ENCODE data around the gene C3orf18.
A peak's percentile ranks its signal among the peaks of the same experiment; 100 is the strongest.

The C3orf18 gene

GRCh38 chr3:50572801-50573371 lies 5.3 kb upstream of the C3orf18 start:
- Histone ChIP-seq H3K36me3 (ENCODE audit: control insufficient read depth, insufficient read depth, low read length, severe bottlenecking) (peaks cover 18% of the 10 kb centered on the region), H3K4me3 (ENCODE audit: low read length) (no peak overlapping the region), H3K9ac (ENCODE audit: low read length) (peak overlapping the region; percentile 6), H3K27me3 (replicated peaks; ENCODE audit: control insufficient read depth, insufficient read depth, low read length) (no peaks in the 10 kb centered on the region), H3K4me1 (ENCODE audit: control insufficient read depth, insufficient read depth, low read length) (peaks cover 21% of the 10 kb centered on the region), H3K9me3 (ENCODE audit: control insufficient read depth, low read length) (no peaks in the 10 kb centered on the region)
- no peak for DNase-seq (ENCODE audit: low read depth)

- H3K27me3 ChIP-seq (replicated peaks; ENCODE audit: control insufficient read depth, insufficient read depth, low read length): no peaks in the 10 kb centered on the region
Observed at GRCh38 chr3:50572158-50572557, 4.6 kb upstream of the C3orf18 start.

GRCh38 chr3:50571486-50571885 lies 3.9 kb upstream of the C3orf18 start:
- H3K9ac ChIP-seq (ENCODE audit: low read length): no peak overlapping the region
- H3K27me3 ChIP-seq (replicated peaks; ENCODE audit: control insufficient read depth, insufficient read depth, low read length): no peaks in the 10 kb centered on the region
- DNase-seq (ENCODE audit: low read depth): no peak
- H3K9me3 ChIP-seq (ENCODE audit: control insufficient read depth, low read length): no peaks in the 10 kb centered on the region
- H3K36me3 ChIP-seq (ENCODE audit: control insufficient read depth, insufficient read depth, low read length, severe bottlenecking): peaks cover 5% of the 10 kb centered on the region
- no peak overlapping the region for H3K4me3 ChIP-seq (ENCODE audit: low read length)
- peaks cover 30% of the 10 kb centered on the region for H3K4me1 ChIP-seq (ENCODE audit: control insufficient read depth, insufficient read depth, low read length)

More at GRCh38 chr3:50572158-50572557, 4.6 kb upstream of the C3orf18 start:
- Histone ChIP-seq H3K4me3 (ENCODE audit: low read length) (no peak overlapping the region), H3K9me3 (ENCODE audit: control insufficient read depth, low read length) (no peaks in the 10 kb centered on the region), H3K36me3 (ENCODE audit: control insufficient read depth, insufficient read depth, low read length, severe bottlenecking) (peaks cover 10% of the 10 kb centered on the region), H3K9ac (ENCODE audit: low read length) (peak overlapping the region; percentile 6), H3K4me1 (ENCODE audit: control insufficient read depth, insufficient read depth, low read length) (peaks cover 23% of the 10 kb centered on the region)
- DNase-seq (ENCODE audit: low read depth): peak; percentile 79

DNA sequence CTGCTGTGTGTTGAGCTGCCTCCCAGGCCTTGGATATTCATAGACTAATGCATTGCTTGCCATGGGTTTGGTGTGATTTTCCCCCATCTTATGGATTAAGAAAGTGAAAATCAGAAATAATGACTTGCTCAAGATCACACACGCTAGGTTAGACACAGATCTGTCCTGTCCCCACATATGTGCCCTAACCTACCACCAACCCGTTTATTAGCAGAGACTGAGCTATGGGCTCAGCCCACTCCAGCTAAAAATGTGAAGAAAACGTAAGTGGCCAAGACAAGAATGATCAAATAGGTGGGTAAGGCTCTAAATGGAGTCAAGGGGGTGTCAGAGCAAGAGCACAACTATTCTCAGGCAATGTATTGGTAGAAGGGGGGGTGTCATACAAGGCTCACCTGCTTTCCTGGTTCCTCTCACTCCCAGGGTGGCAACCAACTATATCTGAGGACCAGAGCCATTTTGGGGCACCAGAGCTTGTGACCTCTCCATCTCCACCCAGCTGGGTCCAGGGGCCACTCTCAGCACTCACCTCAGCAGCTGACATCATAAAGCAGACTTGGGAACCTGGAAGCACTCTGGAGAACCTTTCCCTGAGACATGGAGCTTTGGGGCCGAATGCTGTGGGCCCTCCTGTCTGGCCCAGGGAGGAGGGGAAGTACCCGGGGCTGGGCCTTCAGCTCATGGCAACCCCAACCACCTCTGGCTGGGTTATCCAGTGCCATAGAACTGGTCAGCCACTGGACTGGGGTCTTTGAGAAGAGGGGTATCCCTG lies 3.1 kb upstream of the C3orf18 start:
- H3K9me3 ChIP-seq (ENCODE audit: control insufficient read depth, low read length): no peaks in the 10 kb centered on the region
- peaks cover 5% of the 10 kb centered on the region for H3K36me3 ChIP-seq (ENCODE audit: control insufficient read depth, insufficient read depth, low read length, severe bottlenecking)
- peaks cover 30% of the 10 kb centered on the region for H3K4me1 ChIP-seq (ENCODE audit: control insufficient read depth, insufficient read depth, low read length)
- H3K9ac ChIP-seq (ENCODE audit: low read length): peak overlapping the region; percentile 98
- no peaks in the 10 kb centered on the region for H3K27me3 ChIP-seq (replicated peaks; ENCODE audit: control insufficient read depth, insufficient read depth, low read length)
- DNase-seq (ENCODE audit: low read depth): no peak
- peak overlapping the region; percentile 99 for H3K4me3 ChIP-seq (ENCODE audit: low read length)

DNA sequence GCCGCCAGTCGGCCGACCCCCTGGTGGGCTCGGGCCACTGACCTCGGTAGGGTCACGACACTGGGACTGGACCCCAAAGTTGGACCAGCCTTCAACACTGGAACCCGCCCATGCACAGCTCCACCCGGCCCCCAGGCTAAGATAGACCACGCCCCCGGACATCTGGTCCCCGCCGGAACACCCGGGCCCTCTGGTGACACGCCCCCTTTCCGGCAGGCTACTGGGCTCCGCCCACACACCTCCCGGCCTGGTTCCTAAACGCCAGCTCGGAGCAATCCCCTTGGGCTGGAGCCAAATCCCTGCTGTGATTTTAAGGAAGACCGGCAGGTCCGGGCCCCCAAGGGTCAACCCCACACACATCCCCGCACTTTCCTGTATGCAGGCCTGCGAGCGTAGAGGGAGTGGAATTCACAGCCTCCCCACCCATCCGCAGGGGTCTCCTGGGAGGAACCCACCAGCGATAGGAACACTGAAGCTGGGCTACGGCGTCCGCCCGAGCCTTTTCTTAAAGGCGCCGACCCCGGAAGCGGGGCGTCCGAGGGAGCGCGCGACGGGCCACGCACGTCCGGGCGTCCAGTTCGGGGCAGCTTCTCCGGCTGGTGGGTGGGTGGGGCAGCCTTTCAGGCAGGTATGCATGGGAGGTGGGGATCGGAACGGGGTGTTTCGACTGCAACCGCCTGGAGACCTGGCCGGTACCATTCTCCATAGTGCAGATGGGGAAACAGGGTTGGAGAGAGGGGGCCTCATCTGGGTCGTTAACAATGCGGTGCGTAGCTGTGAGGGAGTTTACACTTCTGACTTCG lies 1.6 kb upstream of the C3orf18 start, which contains the start of gene HEMK1:
TSS of gene HEMK1 (plus strand) at position 576 of the 803 bp plus-strand sequence. CDS start 1,583 bp downstream, outside the sequence.
- H3K4me1 ChIP-seq (ENCODE audit: control insufficient read depth, insufficient read depth, low read length): peaks cover 30% of the 10 kb centered on the region
- no peaks in the 10 kb centered on the region for H3K9me3 ChIP-seq (ENCODE audit: control insufficient read depth, low read length)
- DNase-seq (ENCODE audit: low read depth): peak; percentile 98
- peak within 1 kb of the TSS; percentile 98 for H3K9ac ChIP-seq (ENCODE audit: low read length)
- peaks cover 5% of the 10 kb centered on the region for H3K36me3 ChIP-seq (ENCODE audit: control insufficient read depth, insufficient read depth, low read length, severe bottlenecking)
- H3K4me3 ChIP-seq (ENCODE audit: low read length): peak within 1 kb of the TSS; percentile 99
- H3K27me3 ChIP-seq (replicated peaks; ENCODE audit: control insufficient read depth, insufficient read depth, low read length): no peaks in the 10 kb centered on the region

- peaks cover 37% of the 10 kb centered on the region for H3K4me1 ChIP-seq (ENCODE audit: control insufficient read depth, insufficient read depth, low read length)
- peak overlapping the region; percentile 85 for H3K4me3 ChIP-seq (ENCODE audit: low read length)
- peak overlapping the region; percentile 89 for H3K9ac ChIP-seq (ENCODE audit: low read length)
- no peaks in the 10 kb centered on the region for H3K27me3 ChIP-seq (replicated peaks; ENCODE audit: control insufficient read depth, insufficient read depth, low read length)
- H3K36me3 ChIP-seq (ENCODE audit: control insufficient read depth, insufficient read depth, low read length, severe bottlenecking): no peaks in the 10 kb centered on the region
- H3K9me3 ChIP-seq (ENCODE audit: control insufficient read depth, low read length): no peaks in the 10 kb centered on the region
- DNase-seq (ENCODE audit: low read depth): no peak
Observed at GRCh38 chr3:50567011-50567385, 549 bp downstream of the C3orf18 start.

DNA sequence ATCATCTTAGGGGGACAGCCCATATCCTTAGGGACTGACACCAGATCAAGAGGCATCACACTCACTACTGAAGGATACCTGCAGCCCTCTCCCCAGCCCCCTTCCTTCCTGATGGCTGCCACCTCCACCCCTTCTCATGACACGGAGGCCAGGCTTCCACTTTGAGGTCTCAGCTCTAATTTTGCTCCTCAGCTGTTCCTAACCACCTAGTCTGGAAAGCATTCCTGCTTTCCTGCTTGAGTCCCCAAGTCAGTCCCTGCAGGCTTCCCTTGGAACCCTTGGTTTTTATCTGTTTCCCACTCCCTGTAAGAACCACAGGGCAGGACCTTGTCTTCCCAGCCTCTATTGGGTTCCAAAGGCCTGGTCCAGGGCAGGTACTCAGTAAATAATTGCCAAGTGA lies 3.2 kb downstream of the C3orf18 start:
- H3K27me3 ChIP-seq (replicated peaks; ENCODE audit: control insufficient read depth, insufficient read depth, low read length): no peaks in the 10 kb centered on the region
- peaks cover 28% of the 10 kb centered on the region for H3K4me1 ChIP-seq (ENCODE audit: control insufficient read depth, insufficient read depth, low read length)
- no peak overlapping the region for H3K9ac ChIP-seq (ENCODE audit: low read length)
- no peak for DNase-seq (ENCODE audit: low read depth)
- H3K9me3 ChIP-seq (ENCODE audit: control insufficient read depth, low read length): no peaks in the 10 kb centered on the region
- no peaks in the 10 kb centered on the region for H3K36me3 ChIP-seq (ENCODE audit: control insufficient read depth, insufficient read depth, low read length, severe bottlenecking)
- H3K4me3 ChIP-seq (ENCODE audit: low read length): no peak overlapping the region

- H3K4me1 ChIP-seq (ENCODE audit: control insufficient read depth, insufficient read depth, low read length): peaks cover 28% of the 10 kb centered on the region
- no peak for DNase-seq (ENCODE audit: low read depth)
- H3K9me3 ChIP-seq (ENCODE audit: control insufficient read depth, low read length): no peaks in the 10 kb centered on the region
- H3K27me3 ChIP-seq (replicated peaks; ENCODE audit: control insufficient read depth, insufficient read depth, low read length): no peaks in the 10 kb centered on the region
- no peaks in the 10 kb centered on the region for H3K36me3 ChIP-seq (ENCODE audit: control insufficient read depth, insufficient read depth, low read length, severe bottlenecking)
- H3K9ac ChIP-seq (ENCODE audit: low read length): no peak overlapping the region
- H3K4me3 ChIP-seq (ENCODE audit: low read length): no peak overlapping the region
Observed at GRCh38 chr3:50563867-50564266, 3.7 kb downstream of the C3orf18 start.

DNA sequence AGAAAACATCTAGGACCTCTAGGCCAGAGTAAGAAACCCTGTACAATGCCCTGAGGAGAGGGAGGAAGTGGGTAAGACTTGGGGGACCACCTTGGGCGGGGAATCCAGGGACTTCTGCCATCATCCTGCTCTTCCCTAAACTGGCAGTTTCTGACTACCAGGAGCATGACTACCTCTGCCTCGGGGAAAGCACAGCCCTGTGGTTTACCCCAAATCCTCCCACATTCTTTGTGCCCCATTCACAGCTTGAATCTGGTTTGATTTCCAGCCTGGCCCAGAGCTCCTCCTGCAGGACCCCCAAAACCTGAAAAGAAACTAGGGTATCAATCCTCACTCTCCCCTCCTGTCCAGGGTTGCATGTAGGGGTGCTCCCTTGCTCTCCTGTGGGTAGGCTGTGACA lies 4.7 kb downstream of the C3orf18 start:
- Histone ChIP-seq H3K9ac (ENCODE audit: low read length) (no peak overlapping the region), H3K27me3 (replicated peaks; ENCODE audit: control insufficient read depth, insufficient read depth, low read length) (no peaks in the 10 kb centered on the region), H3K36me3 (ENCODE audit: control insufficient read depth, insufficient read depth, low read length, severe bottlenecking) (no peaks in the 10 kb centered on the region), H3K4me3 (ENCODE audit: low read length) (no peak overlapping the region), H3K4me1 (ENCODE audit: control insufficient read depth, insufficient read depth, low read length) (peaks cover 20% of the 10 kb centered on the region), H3K9me3 (ENCODE audit: control insufficient read depth, low read length) (no peaks in the 10 kb centered on the region)
- peak; percentile 68 for DNase-seq (ENCODE audit: low read depth)

DNA sequence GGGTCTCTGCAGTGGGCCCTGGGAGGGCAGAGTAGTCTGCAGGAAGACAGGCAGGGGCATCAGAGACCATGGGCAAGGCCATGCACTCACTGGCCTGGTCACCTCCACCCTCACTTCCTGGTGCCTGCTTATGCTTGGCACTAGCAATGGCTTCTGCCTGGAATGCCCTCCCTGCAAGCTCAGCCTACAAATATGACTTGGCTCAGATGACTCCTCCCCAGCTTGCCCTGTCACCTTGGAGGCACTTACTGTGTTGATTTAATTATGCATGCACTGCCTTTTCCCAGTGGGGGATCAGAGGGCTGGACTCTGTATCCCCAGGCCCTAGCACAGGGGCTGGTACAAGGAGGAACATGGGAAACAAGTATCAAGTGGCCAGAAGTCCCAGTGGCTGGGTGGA lies 7.8 kb downstream of the C3orf18 start:
- peaks cover 14% of the 10 kb centered on the region for H3K27me3 ChIP-seq (replicated peaks; ENCODE audit: control insufficient read depth, insufficient read depth, low read length)
- peaks cover 10% of the 10 kb centered on the region for H3K4me1 ChIP-seq (ENCODE audit: control insufficient read depth, insufficient read depth, low read length)
- no peak overlapping the region for H3K4me3 ChIP-seq (ENCODE audit: low read length)
- no peaks in the 10 kb centered on the region for H3K9me3 ChIP-seq (ENCODE audit: control insufficient read depth, low read length)
- no peak for DNase-seq (ENCODE audit: low read depth)
- H3K36me3 ChIP-seq (ENCODE audit: control insufficient read depth, insufficient read depth, low read length, severe bottlenecking): no peaks in the 10 kb centered on the region
- H3K9ac ChIP-seq (ENCODE audit: low read length): no peak overlapping the region

DNA sequence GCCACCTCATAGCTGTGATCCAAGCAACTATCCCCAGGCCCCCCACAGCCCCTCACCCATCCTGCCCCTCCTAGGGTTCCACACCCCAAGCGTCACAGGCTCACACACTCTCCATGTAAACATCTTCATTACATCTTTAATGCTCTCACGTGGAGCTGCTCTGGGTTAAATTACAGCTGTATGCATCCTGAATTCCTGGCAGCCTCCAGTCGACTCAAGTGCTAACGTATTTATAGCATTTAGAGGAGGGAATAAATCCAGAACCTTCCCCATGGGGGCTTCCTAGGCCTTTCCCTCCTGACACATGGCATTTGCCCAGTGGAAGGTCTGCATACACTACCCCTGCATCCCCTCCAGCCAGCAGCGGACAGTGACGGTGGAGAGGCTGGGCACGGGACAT lies 9.6 kb downstream of the C3orf18 start:
- H3K9ac ChIP-seq (ENCODE audit: low read length): no peak overlapping the region
- no peaks in the 10 kb centered on the region for H3K36me3 ChIP-seq (ENCODE audit: control insufficient read depth, insufficient read depth, low read length, severe bottlenecking)
- DNase-seq (ENCODE audit: low read depth): no peak
- no peak overlapping the region for H3K4me3 ChIP-seq (ENCODE audit: low read length)
- H3K27me3 ChIP-seq (replicated peaks; ENCODE audit: control insufficient read depth, insufficient read depth, low read length): peaks cover 19% of the 10 kb centered on the region
- no peaks in the 10 kb centered on the region for H3K9me3 ChIP-seq (ENCODE audit: control insufficient read depth, low read length)
- H3K4me1 ChIP-seq (ENCODE audit: control insufficient read depth, insufficient read depth, low read length): peaks cover 4% of the 10 kb centered on the region
